GM19452 (cell line): ENCODE measurements around the gene RHBDF1.
"Not testable (repeated sequence)": the region's sequence is repeated elsewhere in the genome, so short reads cannot be mapped to it uniquely, and the experiment has no call there.

ENCODE experiments used
- ATAC-seq: cut with Tn5 transposase; IDR thresholded peaks from one replicate; pipeline ENCODE4 v1.9.1; 2021; ENCODE audit not compliant: unreplicated experiment

RHBDF1 gene

DNA sequence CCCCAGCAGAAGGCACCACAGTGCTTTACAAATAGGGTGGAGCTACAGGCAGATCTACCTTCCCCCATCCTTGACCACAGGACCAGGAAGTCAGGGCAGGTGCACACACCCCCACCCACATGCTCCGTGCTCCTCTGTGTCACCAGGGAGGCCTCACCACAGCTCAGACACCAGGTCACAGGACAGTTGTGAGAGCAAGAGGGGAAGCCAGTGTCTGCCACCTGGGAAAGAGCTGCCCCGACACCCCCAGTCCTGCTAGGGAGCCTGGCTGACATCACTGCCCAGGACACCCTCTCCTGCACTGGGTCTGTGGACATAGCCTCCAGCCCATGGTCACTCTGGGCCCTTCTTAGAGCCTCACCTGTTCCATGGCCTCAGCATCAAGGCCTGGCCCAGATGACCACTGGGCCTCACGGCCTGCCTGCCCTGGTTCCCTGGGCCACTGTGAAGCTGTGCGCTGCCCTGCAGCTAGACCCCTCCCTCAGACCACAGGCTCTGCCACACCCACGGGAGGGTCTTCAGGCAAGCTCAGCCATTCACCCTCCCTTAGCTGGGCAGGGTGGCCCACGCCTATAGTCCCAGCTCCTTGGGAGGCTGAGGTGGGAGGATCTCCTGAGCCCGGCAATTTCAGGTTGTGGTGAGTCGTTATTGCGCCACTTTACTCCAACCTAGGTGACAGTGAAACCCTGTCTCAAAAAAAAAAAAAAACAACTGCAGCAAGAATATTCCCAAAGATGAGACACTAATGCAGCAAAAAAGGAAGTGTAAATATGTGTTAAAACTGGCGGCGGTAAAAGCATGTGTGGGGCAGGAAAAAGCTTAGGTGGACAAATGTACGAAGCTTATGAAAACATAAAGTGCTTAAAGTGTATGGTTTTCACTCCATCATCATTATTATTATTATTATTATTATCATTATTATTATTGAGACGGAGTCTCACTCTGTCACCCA lies 33.2 kb downstream of the RHBDF1 start:
- peak; percentile 61 for ATAC-seq

DNA sequence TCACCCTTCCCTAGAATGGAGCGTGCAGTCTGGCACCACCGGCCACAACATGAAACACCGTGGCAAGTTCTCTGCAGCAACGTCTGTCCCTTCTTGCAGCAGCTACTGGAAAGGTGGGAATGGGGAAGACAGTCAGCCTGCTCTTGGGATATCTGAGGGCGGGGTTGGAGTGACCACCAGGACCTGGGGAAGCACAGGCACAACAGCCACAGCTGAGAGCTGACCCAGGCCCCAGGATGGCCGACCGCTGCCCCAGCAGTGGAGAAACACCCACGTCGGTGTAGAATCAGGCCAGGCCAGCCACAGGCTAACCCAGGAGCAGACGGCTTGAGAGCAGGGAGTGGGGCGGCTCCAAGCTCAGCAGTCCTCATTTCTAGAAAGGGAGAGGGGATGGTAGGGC lies 34.2 kb downstream of the RHBDF1 start:
- not testable (repeated sequence) for ATAC-seq

DNA sequence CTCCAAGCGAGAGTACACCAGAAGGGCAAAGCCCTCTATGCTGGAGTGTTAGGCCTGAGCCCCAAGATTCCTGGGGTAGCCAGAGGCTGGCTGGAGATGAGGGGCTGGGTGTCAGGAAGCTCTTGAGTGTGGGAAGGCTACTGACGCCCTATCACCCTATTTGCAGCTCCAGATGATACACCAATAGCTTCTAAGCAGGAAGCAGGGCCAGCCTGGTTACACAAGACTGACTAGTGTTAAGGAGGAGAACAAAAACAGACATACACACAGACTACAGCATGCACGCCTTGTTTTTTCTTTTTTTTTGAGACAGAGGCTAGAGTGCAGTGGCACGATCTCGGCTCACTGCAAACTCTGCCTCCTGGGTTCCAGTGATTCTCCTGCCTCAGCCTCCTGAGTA lies 34.9 kb downstream of the RHBDF1 start:
- no peak for ATAC-seq

DNA sequence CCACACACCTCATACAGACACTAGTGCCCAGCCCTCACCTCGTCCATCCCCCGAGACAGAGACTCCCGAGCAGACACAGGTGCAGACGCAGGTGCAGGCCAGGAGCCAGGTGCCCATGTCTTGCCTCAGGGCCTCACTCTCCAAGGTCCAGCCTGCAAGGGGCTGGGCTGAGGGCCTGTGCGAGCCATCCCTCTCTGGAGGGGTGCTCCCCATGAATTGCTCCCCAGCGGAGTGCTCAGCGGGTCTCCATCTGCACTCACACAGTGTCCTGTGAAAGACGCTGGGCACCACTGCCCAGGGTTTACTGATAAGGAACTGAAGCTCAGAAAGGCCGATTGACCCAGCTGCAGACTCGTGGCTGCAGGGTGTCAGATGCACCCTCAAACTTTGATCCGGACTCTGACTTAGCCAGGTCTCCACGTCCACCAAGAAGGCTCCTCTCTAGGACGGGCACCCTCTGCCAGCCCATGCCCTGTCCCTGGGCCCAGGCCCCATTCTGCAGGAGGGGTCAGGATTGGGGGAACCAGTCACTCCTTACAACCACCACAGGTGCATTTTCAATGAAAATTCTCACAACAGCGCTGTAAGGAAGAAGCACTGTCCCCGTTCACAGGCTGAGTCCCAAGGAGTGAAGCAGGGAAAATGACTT lies 36.0 kb downstream of the RHBDF1 start:
- ATAC-seq = no peak

DNA sequence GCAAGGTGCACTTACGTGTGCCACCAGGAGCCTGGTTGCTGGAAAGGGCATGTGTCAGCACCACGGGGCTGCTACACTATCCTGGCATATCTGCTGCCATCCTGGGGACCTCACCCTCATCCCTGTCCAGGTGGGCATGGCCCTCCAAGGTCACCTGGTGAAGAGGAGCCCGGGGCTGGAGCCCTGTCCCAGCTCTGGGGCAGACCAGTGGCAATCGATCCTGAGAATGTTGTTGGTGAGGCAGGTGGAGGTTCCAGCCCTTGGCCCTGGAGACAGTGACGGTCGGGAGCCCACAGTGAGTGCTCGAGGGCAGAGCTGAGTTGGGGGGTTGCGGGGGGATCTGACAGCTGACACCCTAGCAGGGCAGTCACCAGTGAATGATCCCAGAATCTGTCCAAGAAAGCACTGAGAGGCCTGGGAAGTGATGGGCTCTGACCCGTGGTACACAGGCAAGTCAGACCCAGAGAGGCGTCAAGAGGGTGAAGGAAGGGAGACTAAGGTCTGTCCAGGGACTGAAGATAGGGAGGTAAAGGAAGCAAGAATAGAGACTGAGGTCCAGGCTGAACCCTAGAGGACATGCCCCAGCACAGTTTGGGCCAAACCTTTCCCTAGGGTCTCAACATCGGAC lies 36.6 kb downstream of the RHBDF1 start:
- no peak for ATAC-seq

DNA sequence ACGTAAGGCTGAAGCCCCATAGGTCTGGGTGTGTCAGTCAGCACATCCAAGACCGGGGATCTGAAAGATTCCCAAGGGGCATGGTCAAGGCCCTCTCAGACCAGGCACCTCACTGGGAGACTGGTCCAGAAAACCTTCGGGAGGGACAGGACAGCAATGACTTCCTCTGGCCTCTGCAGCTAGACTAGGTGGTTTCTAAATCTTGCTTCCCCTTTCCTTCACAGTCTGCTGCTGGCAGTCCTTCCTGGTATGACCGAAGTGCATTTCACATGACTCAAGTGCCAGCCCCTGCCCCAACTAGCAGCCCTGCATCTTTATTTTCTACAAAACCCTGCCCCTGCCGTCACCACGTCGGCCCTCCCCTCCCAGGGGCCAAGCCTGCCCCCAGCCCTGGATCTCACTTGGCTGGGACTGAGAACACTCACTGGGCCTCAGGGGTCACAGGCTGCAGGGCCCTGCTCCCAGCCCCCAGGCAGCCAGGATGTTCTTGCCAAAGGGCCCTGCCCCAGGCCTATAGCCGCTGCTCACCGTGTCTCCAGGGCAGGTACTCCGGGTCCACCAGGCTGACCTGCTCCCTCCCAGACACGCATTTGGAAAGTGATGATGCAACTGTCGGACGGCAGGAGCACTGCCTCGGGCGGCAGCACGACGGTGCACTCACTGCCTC lies 37.3 kb downstream of the RHBDF1 start:
- no peak for ATAC-seq

DNA sequence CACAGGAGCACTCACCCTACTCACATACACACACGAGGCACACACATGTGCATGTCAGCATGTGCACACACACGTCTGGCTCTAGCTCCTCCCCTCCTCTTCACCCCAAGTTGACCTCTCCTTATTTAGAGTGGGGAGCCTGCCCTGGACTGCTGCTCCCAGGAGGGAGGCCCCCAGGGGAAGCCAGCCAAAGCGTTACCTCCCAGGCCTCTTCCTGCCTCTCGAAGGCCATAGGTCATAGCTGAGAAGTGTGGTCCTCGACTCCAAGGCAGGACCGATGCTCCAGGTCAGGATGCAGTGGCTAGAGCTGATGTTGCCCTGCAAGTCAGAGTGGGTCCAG lies 37.8 kb downstream of the RHBDF1 start:
- ATAC-seq = no peak

DNA sequence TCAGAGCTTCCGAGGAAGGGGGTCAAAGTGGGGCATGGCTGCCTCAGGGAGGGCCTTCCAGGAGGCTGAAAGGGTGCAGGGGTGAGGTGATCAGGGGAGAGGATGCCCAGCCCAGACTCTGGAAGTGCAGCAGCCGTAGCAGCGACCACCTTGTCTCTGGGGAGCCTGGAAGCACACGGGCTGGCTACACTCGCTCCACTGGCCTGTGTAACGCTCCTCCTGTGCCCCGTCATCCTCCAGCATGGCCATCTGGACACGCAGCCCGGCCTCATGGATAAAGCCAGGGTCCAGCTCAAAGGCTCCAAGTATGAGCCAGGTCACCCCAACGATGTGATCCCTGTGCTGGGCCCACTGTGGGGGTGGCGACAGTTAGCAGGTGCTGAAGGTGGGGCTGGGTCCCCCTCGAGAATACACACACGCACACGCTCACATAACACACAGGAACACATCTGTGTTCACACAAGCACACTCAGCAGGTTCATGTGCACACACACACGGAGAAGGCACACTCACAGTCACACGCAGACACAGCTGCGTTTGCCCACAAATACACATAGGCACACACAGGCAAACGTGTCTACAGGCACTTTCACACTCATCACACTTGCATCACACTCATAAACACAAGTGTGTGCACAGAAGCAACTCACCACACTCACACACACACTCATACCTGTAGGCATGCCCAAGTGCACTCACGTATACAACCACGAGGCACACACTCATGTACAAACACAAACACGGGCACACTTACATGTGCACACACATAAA lies 38.4 kb downstream of the RHBDF1 start:
- ATAC-seq = no peak

DNA sequence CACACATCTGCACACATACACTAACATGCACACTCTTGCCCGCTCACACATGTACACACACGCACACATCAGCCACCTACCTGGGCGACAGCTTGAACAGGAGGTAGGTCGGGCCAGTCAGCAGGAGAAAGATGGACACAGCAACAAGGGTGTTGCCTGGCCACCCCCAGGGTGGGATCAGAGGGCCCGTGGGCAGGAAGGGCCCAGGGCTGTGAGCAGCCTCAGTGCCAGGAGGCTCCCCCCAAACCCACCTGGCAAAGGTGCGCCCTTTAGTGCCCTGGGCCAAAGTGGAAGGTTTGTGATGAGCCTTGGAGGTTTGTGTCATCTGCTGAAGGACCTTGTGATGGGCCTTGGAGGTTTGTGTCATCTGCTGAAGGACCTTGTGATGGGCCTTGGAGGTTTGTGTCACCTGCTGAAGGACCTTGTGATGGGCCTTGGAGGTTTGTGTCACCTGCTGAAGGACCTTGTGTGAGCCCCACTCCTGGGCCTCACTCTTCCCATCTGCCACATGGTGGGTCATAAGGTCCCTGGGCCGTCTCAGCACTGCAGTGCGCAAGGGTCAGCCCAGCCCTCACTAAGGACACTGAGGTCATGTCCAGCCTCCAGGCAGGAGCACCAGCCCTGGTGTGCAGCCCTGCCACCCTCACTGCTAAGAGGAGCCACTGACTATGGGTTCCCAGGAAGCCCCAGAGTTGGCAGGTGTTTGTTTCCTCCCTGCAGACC lies 39.1 kb downstream of the RHBDF1 start:
- ATAC-seq = not testable (repeated sequence)

DNA sequence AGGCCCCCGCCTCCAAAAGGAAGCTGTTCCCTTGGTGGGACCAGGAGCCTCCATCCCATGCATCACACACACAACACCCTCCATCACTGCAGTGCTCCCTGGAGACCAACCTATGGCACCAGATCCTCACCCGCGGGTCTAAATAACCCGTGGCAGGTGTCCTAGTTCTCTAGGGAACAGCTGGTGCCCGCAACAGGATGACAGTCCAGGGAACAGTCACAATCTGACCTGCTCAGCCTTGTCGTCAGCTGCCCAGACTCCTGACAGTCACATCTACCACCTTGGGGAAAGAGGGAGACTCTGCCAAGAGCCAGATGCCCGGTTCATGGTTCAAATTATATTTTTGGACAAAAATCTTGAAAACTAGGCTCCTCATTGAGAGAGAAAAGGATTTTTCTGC lies 41.8 kb downstream of the RHBDF1 start:
- not testable (repeated sequence) for ATAC-seq

DNA sequence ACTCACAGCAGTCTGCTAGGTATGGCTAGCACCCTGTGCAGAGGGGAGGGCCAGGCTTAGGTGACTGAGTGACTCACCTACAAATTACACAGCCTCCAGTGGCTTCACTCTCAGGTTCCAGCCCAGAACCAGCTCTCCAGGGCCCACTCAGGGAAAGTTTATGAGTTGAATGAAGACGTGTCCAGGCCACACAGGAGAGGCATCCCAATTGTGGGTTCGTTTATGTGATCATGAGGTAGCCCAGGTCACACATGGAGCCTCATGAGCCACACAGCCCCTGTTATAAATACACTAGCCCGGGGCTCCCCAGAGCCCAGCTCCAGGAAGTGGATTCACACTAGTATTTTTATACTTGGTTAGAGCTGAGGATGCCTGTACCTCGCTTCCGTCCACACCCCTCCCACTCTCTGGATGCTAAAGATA lies 46.5 kb downstream of the RHBDF1 start:
- peak; percentile 72 for ATAC-seq

DNA sequence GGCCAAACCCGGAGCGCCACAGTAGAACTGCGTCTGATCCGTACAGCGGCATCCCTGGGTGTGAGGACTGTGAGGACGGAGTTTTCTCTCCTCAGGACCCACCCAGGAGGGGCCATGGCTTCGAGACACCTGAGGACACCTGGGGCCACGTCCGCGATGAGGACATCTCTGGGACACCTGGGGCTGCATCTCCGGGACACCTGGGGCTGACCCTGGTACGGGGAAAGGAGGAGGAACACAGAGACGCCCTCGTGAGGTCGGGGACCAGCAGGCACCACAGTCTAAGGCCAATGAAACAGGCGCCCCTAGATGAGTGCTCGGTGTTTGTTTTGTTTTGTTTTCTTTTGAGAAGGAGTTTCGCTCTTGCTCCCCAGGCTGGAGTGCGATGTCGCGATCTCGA lies 48.3 kb downstream of the RHBDF1 start:
- not testable (repeated sequence) for ATAC-seq

DNA sequence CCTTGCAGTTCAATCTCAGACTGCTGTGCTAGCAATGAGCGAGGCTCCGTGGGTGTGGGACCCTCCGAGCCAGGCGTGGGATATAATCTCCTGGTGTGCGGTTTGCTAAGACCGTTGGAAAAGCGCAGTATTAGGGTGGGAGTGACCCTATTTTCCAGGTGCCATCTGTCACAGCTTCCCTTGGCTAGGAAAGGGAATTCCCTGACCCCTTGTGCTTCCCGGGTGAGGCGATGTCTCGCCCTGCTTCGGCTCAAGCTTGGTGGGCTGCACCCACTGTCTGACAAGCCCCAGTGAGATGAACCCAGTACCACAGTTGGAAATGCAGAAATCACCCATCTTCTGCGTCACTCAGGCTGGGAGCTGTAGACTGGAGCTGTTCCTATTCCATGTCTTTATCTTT lies 51.5 kb downstream of the RHBDF1 start:
- ATAC-seq = not testable (repeated sequence)

DNA sequence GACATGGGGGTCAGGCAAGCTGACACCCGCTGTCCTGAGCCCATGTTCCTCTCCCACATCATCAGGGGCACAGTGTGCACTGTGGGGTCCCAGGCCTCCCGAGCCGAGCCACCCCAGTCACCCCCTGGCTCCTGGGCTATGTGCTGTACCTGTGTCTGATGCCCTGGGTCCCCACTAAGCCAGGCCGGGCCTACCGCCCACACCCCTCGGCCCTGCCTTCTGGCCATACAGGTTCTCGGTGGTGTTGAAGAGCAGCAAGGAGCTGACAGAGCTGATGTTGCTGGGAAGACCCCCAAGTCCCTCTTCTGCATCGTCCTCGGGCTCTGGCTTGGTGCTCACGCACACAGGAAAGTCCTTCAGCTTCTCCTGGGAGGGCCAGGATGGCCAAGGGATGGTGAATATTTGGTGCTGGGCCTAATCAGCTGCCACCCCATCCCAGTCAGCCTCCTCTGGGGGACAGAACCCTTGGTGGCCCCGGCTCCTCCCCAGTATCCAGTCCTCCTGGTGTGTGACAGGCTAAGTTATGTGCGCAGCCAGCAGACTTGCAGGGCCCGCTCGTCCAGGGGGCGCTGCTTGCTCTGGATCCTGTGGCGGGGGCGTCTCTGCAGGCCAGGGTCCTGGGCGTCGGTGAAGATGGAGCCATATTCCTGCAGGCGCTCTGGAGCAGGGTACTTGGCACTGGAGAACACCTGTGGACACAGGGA lies 55.2 kb downstream of the RHBDF1 start:
- not testable (repeated sequence) for ATAC-seq

DNA sequence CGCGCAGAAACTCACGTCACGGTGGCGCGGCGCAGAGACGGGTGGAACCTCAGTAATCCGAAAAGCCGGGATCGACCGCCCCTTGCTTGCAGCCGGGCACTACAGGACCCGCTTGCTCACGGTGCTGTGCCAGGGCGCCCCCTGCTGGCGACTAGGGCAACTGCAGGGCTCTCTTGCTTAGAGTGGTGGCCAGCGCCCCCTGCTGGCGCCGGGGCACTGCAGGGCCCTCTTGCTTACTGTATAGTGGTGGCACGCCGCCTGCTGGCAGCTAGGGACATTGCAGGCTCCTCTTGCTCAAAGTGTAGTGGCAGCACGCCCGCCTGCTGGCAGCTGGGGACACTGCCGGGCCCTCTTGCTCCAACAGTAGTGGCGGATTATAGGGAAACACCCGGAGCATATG lies 61.7 kb downstream of the RHBDF1 start:
- not testable (repeated sequence) for ATAC-seq

DNA sequence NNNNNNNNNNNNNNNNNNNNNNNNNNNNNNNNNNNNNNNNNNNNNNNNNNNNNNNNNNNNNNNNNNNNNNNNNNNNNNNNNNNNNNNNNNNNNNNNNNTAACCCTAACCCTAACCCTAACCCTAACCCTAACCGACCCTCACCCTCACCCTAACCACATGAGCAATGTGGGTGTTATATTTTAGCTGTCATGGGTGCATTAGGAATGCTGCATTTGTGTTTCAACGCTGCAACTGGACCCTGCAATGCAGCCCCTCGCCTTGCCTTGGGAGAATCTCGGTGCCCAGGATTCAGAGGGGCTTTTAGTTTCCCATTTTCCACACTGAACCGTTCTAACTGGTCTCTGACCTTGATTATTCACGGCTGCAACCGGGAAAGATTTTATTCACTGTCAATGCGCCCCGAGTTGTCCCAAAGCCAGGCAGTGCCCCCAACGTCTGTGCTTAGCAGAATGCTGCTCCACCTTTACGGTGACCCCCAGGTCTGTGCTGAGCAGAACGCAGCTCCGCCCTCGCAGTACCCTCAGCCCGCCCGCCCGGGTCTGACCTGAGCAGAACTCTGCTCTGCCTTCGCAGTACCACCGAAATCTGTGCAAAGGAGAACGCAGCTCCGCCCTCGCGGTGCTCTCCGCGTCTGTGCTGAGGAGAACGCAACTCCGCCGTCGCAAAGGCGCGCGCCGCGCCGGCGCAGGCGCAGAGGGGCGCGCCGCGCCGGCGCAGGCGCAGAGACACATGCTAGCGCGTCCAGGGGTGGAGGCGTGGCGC lies 62.3 kb downstream of the RHBDF1 start:
- no peak for ATAC-seq
